Upper lobe of right lung (tissue), 1 donor: ENCODE results near the gene GPLD1. TPM values are rescaled to one million over a fixed set of nuclear protein-coding genes. Genes with fewer than 3 reads are reported as not detected.

ENCODE experiments used
- ATAC-seq: fragments of 200-7000 bp; cut with Tn5 transposase; one replicate; pipeline ENCODE4 v1.9.1; 2020; ENCODE audit warnings: mild to moderate bottlenecking, moderate library complexity
- DNase-seq: peaks from one replicate; pipeline ENCODE4 v3.0.0-alpha.2; 2020
- H3K27ac ChIP-seq: fragments of 200-600 bp; one replicate; pipeline ENCODE4 v1.8.0; 2022
- H3K27me3 ChIP-seq: fragments of 200-600 bp; one replicate; pipeline ENCODE4 v1.8.0; 2022; ENCODE audit warnings: mild to moderate bottlenecking
- H3K36me3 ChIP-seq: fragments of 200-600 bp; one replicate; pipeline ENCODE4 v1.8.0; 2022
- H3K4me1 ChIP-seq: fragments of 200-600 bp; one replicate; pipeline ENCODE4 v1.8.0; 2022
- H3K4me3 ChIP-seq: fragments of 200-600 bp; one replicate; pipeline ENCODE4 v1.8.0; 2022; ENCODE audit warnings: mild to moderate bottlenecking
- H3K9me3 ChIP-seq: fragments of 200-600 bp; one replicate; pipeline ENCODE4 v1.8.0; 2022
- intact Hi-C: fragments of 100-400 bp; cut with DNase I; formaldehyde crosslinking; loops from one replicate; pipeline ENCODE4 v1.11.0; 2022
- total RNA-seq: library from RNA; stranded (reverse); fragmentation: NEBNext Ultra II Directional; extraction: Animal tissue kit (Norgen Biotek cat#: 25700); gene quantifications from one replicate; pipeline ENCODE4 v1.2.1, GENCODE V29; 2021
- TF ChIP-seq, protein P1 (sequence below): fragments of 200-600 bp; IDR thresholded peaks from one replicate; pipeline ENCODE4 v1.8.0; 2022; ENCODE audit warnings: antibody characterized with exemption
- donor health status: DM: no; HTN: yes; CAD: no; lungs with severe emphysema.

Gene GPLD1
- total RNA-seq, 1 donor from 2014 or later = 3.1 TPM

- intact Hi-C loops = no loop called here
- no peak for ATAC-seq
Observed at GRCh38 chr6:24397631-24398030, 91.7 kb downstream of the GPLD1 start.

DNA sequence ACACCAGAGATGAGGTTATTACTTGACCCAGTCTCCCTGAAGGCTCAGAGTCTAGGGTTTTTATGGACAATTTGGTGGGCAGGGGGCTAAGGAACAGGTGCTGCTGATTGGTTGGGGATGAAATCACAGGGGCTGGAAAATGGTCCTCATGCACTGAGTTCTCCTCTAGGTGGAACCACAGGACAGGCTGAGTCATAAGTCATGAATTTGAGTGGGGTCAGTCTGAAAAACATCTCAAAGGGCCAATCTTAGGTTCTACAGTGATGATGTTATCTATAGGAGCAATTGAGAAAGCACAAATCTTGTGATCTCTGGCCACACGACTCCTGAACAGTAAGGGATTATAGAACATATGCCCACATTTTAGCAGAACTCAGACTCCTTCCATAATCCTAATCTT lies 92.6 kb downstream of the GPLD1 start:
- TF ChIP-seq, protein P1, sequence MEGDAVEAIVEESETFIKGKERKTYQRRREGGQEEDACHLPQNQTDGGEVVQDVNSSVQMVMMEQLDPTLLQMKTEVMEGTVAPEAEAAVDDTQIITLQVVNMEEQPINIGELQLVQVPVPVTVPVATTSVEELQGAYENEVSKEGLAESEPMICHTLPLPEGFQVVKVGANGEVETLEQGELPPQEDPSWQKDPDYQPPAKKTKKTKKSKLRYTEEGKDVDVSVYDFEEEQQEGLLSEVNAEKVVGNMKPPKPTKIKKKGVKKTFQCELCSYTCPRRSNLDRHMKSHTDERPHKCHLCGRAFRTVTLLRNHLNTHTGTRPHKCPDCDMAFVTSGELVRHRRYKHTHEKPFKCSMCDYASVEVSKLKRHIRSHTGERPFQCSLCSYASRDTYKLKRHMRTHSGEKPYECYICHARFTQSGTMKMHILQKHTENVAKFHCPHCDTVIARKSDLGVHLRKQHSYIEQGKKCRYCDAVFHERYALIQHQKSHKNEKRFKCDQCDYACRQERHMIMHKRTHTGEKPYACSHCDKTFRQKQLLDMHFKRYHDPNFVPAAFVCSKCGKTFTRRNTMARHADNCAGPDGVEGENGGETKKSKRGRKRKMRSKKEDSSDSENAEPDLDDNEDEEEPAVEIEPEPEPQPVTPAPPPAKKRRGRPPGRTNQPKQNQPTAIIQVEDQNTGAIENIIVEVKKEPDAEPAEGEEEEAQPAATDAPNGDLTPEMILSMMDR = no peak
- intact Hi-C loops = no loop called here

More at GRCh38 chr6:24397631-24398030, 91.7 kb downstream of the GPLD1 start:
- H3K9me3 ChIP-seq = no peaks in the 10 kb centered on the region
- DNase-seq = no peak
- no peak overlapping the region for H3K27ac ChIP-seq
- no peaks in the 10 kb centered on the region for H3K4me1 ChIP-seq
- no peak overlapping the region for H3K4me3 ChIP-seq
- H3K36me3 ChIP-seq = no peaks in the 10 kb centered on the region
- TF ChIP-seq, protein P1 = no peak
- peaks cover 8% of the 10 kb centered on the region for H3K27me3 ChIP-seq

DNA sequence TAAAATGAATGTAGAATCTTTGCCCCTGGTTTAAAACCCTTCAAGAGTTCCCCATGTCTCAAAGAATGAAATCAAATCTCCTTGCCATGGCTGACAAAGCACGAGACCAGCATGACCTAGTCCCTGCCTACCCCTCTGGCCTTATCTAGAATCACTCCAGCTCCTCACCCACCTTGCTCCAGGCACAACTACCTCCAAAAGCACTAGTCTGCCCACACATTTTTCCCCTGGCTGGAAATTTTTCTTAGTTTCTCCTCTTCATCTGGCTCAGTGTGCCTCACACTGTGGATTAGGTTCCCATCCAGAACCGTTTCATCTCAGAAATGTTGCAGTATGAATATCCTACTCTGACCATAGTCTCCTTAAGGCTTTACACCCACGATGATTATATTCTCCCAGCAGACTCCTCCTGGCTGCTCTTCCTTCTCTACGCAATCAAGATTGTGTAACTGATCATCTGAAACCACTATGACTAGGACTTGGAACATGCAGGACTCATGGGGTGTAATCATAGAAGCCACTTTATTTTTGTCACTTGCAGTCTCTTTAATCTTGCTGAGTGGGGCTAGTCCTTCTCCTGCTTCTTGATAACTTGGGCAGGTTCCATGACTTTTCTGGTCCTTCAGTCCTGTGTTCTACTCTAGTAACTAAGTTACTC lies 94.5 kb downstream of the GPLD1 start:
- peak; percentile 84 for ATAC-seq
- Histone ChIP-seq H3K27me3 (peaks cover 8% of the 10 kb centered on the region), H3K36me3 (no peaks in the 10 kb centered on the region), H3K27ac (peak overlapping the region; percentile 11), H3K4me1 (no peaks in the 10 kb centered on the region), H3K4me3 (no peak overlapping the region), H3K9me3 (no peaks in the 10 kb centered on the region)
- TF ChIP-seq, protein P1 = no peak
- intact Hi-C loops = no loop called here
- DNase-seq = no peak

More for the DNA sequence above, 92.6 kb downstream of the GPLD1 start:
- no peaks in the 10 kb centered on the region for H3K4me1 ChIP-seq
- H3K27ac ChIP-seq = no peak overlapping the region
- no peaks in the 10 kb centered on the region for H3K36me3 ChIP-seq
- no peak overlapping the region for H3K4me3 ChIP-seq
- H3K9me3 ChIP-seq = no peaks in the 10 kb centered on the region
- peaks cover 8% of the 10 kb centered on the region for H3K27me3 ChIP-seq
- no peak for ATAC-seq
- DNase-seq = no peak

GRCh38 chr6:24394061-24394779 lies 95.2 kb downstream of the GPLD1 start:
- no peak overlapping the region for H3K4me3 ChIP-seq
- TF ChIP-seq, protein P1 = no peak
- DNase-seq (no peak), ATAC-seq (peak; percentile 56)
- H3K27ac ChIP-seq = peak overlapping the region; percentile 11
- H3K27me3 ChIP-seq = peaks cover 8% of the 10 kb centered on the region
- no peaks in the 10 kb centered on the region for H3K4me1 ChIP-seq
- no peaks in the 10 kb centered on the region for H3K9me3 ChIP-seq
- intact Hi-C loops = no loop called here
- no peaks in the 10 kb centered on the region for H3K36me3 ChIP-seq

GRCh38 chr6:24391756-24392405 lies 97.5 kb downstream of the GPLD1 start:
- H3K9me3 ChIP-seq = no peaks in the 10 kb centered on the region
- H3K27me3 ChIP-seq = peaks cover 8% of the 10 kb centered on the region
- TF ChIP-seq, protein P1 = no peak
- no peak overlapping the region for H3K4me3 ChIP-seq
- H3K27ac ChIP-seq = no peak overlapping the region
- intact Hi-C loops = no loop called here
- ATAC-seq = no peak
- H3K4me1 ChIP-seq = no peaks in the 10 kb centered on the region
- no peaks in the 10 kb centered on the region for H3K36me3 ChIP-seq
- no peak for DNase-seq
